Heart right ventricle (tissue), 16 donors: ENCODE results near the gene IL27RA. TPM values are rescaled to one million over a fixed set of nuclear protein-coding genes. Genes with fewer than 3 reads are reported as not detected.

ENCODE experiments used
- ATAC-seq, 8 donors: fragments of 200-7000 bp; cut with Tn5 transposase; one replicate each; pipeline ENCODE4 v1.9.1; 2020; ENCODE audit warnings: mild to moderate bottlenecking in 8 of 8, moderate library complexity in 8 of 8, moderate number of reproducible peaks in 1 of 8
- DNase-seq, 2 donors: peaks; one replicate each; pipeline ENCODE4 v3.0.0-alpha.2; 2020
- H3K27ac ChIP-seq, 10 donors: fragments of 200-600 bp; sonication (generic) in 2 of 10; one replicate each; pipeline versions ENCODE4 v1.5.0 to v1.8.0; 2020 to 2022; ENCODE audit warnings: mild to moderate bottlenecking in 3 of 10
- H3K27me3 ChIP-seq, 7 donors: fragments of 200-600 bp; one replicate each; pipeline ENCODE4 v1.8.0; 2021 to 2022; ENCODE audit warnings: mild to moderate bottlenecking in 2 of 7
- H3K36me3 ChIP-seq, 9 donors: fragments of 200-600 bp; sonication (generic) in 1 of 9; one replicate each; pipeline versions ENCODE4 v1.5.0 to v1.8.0; 2020 to 2022; ENCODE audit warnings: mild to moderate bottlenecking in 2 of 9
- H3K4me1 ChIP-seq, 9 donors: fragments of 200-600 bp; sonication (generic) in 1 of 9; one replicate each; pipeline versions ENCODE4 v1.5.0 to v1.8.0; 2020 to 2022; ENCODE audit warnings: mild to moderate bottlenecking in 4 of 9
- H3K4me3 ChIP-seq, 10 donors: fragments of 200-600 bp; sonication (generic) in 2 of 10; one replicate each; pipeline versions ENCODE4 v1.5.0 to v1.8.0; 2020 to 2022; ENCODE audit warnings: mild to moderate bottlenecking in 7 of 10, moderate library complexity in 2 of 10
- H3K9me3 ChIP-seq, 11 donors: fragments of 200-600 bp in 10 of 11; sonication (generic) in 2 of 11; one replicate each; pipeline versions ENCODE4 v1.5.0 to v1.8.0; 2013 to 2022; ENCODE audit warnings: mild to moderate bottlenecking in 2 of 11, control low read depth in 1 of 11, moderate library complexity in 1 of 11
- CTCF ChIP-seq, 9 donors: fragments of 200-600 bp; sonication (generic) in 2 of 9; IDR thresholded peaks; one replicate each; pipeline versions ENCODE4 v1.5.0 to v1.8.0; 2021 to 2022; ENCODE audit warnings: antibody characterized with exemption in 9 of 9, mild to moderate bottlenecking in 5 of 9, moderate library complexity in 1 of 9
- WGBS, 2 donors: extraction: QIAGEN DNeasy Blood & Tissue Kit; methylation state at CpG; one replicate each; pipeline ENCODE4 v1.1.7; 2013; ENCODE audit warnings: inconsistent platforms in 1 of 2; 5-methylcytosine and 5-hydroxymethylcytosine counted together
- intact Hi-C, 10 donors: fragments of 100-400 bp; cut with DNase I; formaldehyde crosslinking; loops; one replicate each; pipeline versions ENCODE4 v1.11.1 to v1.14.2; 2022
- polyA plus RNA-seq, 2 donors: library from polyadenylated mRNA; stranded (reverse); fragments of 200-250 nt; gene quantifications; one replicate each; pipeline ENCODE4 v1.2.3, GENCODE V29; 2013
- total RNA-seq, 10 donors: library from RNA; stranded (reverse); fragmentation: NEBNext Ultra II Directional in 3 of 10; extraction: Animal tissue kit (Norgen Biotek cat#: 25700) in 3 of 10; gene quantifications; one replicate each; pipeline versions ENCODE4 v1.2.1 to v1.2.4, GENCODE V29; 2021 to 2023
- donor health status: Arrhythmogenic right ventricular cardiomyopathy.
- donor health status: ischemic (EF 13 %, LVEDD 7.1; RV severe dilation, severe dysfunction).
- donor health status: healthy with polysubstance abuse.
- donor health status: DM: no; HTN: yes; CAD: no.
- donor health status: DM: no; HTN: no; CAD: no.
- donor health status: ischemic (EF 25% LVEDD 6.9; RV normal size, moderate dysfunction).
- donor health status: ischemic (EF 25% LVEDD 5.7; RV mildly dilated, moderate dysfunction).
- donor health status: healthy.
- donor health status: DM: yes; HTN: yes; CAD: no.
- donor health status: Ischemic cardiomyopathy.
- donor health status: ischemic (EF 35%, LVEDD 5.7; RV mildly dilated, moderate dysfunction).
- donor health status: nonischemic (EF 11% LVEDD 7.7; RV severe dilation, severe dysfunction).
- donor health status: DM: yes; HTN: yes; CAD: no.
- donor health status: PGD.
- donor health status: ischemic (EF 29% LVEDD 5.4; RV normal size, mild dysfunction).
- donor health status: nonischemic (EF 23%, LVEDD 6.1; RV moderate dilation, normal function).

The IL27RA gene
- total and polyA plus RNA-seq, 12 donors = 2.4 to 7.6 (median 4.1) TPM

GRCh38 chr19:13992025-13992424 lies 39.5 kb upstream of the IL27RA start:
- 96 to 98% methylated on average over 7 of the region's 7 CpGs for WGBS, 2 donors

GRCh38 chr19:13993590-13994300 lies 37.8 kb upstream of the IL27RA start:
- no peak for TF ChIP-seq CTCF (IDR thresholded peaks at IDR 0.05)
- intact Hi-C loops = no loop called here
- 81 to 90% methylated on average over 22 of the region's 22 CpGs for WGBS, 2 donors
- Histone ChIP-seq H3K4me1 (peaks cover 0 to 11% (median 8%) of the 10 kb centered on the region in 9 donors), H3K4me3 (no peak overlapping the region), H3K27me3 (no peaks in the 10 kb centered on the region), H3K9me3 (peaks cover 0 to 4% (median 2%) of the 10 kb centered on the region in 11 donors), H3K36me3 (peaks cover 0 to 58% (median 8%) of the 10 kb centered on the region in 9 donors), H3K27ac (no peak overlapping the region)
- ATAC-seq (no peak), DNase-seq (no peak)

More at GRCh38 chr19:13992025-13992424, 39.5 kb upstream of the IL27RA start:
- ATAC-seq (no peak), DNase-seq (no peak)
- Histone ChIP-seq H3K9me3 (no peaks in the 10 kb centered on the region), H3K27me3 (no peaks in the 10 kb centered on the region), H3K4me3 (no peak overlapping the region), H3K27ac (no peak overlapping the region), H3K36me3 (peaks cover 0 to 48% (median 8%) of the 10 kb centered on the region in 9 donors), H3K4me1 (peaks cover 7 to 21% (median 19%) of the 10 kb centered on the region in 9 donors)
- no peak for TF ChIP-seq CTCF (IDR thresholded peaks at IDR 0.05)
- intact Hi-C loops = no loop called here

GRCh38 chr19:13995017-13995728 lies 36.4 kb upstream of the IL27RA start:
- peaks cover 0 to 13% (median 8%) of the 10 kb centered on the region in 9 donors for H3K4me1 ChIP-seq
- DNase-seq (peak in 1 of 2 donors; percentile 60), ATAC-seq (peak; percentile 54 to 89 (median 84))
- H3K27me3 ChIP-seq = no peaks in the 10 kb centered on the region
- H3K27ac ChIP-seq = peak overlapping the region; percentile 48 to 77 (median 66)
- H3K36me3 ChIP-seq = peaks cover 0 to 57% (median 8%) of the 10 kb centered on the region in 9 donors
- H3K4me3 ChIP-seq = no peak overlapping the region
- peaks cover 0 to 10% (median 7%) of the 10 kb centered on the region in 11 donors for H3K9me3 ChIP-seq
- TF ChIP-seq CTCF (IDR thresholded peaks at IDR 0.05) = peak in 3 of 9 donors; percentile 9 to 26 (median 11)
- 71 to 79% methylated on average over 13 of the region's 13 CpGs for WGBS, 2 donors
- intact Hi-C loops = no loop called here

GRCh38 chr19:13995878-13996765 lies 35.4 kb upstream of the IL27RA start:
- intact Hi-C loops = no loop called here
- WGBS, 2 donors = 91 to 92% methylated on average over 14 of the region's 14 CpGs
- ATAC-seq (no peak), DNase-seq (no peak)
- no peak for TF ChIP-seq CTCF (IDR thresholded peaks at IDR 0.05)
- Histone ChIP-seq H3K27ac (peak overlapping the region in 3 of 10 donors; percentile 71 to 77 (median 73)), H3K4me3 (no peak overlapping the region), H3K27me3 (no peaks in the 10 kb centered on the region), H3K36me3 (peaks cover 0 to 54% (median 8%) of the 10 kb centered on the region in 9 donors), H3K4me1 (peaks cover 0 to 19% (median 8%) of the 10 kb centered on the region in 9 donors), H3K9me3 (peaks cover 0 to 10% (median 7%) of the 10 kb centered on the region in 11 donors)
